Loucy (cell line): Measurements from ENCODE around the gene RAPGEF2.

Source experiments
- CTCF ChIP-seq: fragments of 200-600 bp; sonication (generic); conservative IDR thresholded peaks from 2 replicates; pipeline ENCODE4 v1.5.1; 2014; ENCODE audit warnings: mild to moderate bottlenecking, antibody characterized with exemption, low read length
- EZH2phosphoT487 ChIP-seq: fragments of 200-600 bp; IDR thresholded peaks from 2 replicates; pipeline ENCODE4 v1.6.1; 2018; ENCODE audit warnings: antibody characterized with exemption, mild to moderate bottlenecking, moderate library complexity, borderline replicate concordance

GRCh38 chr4:159201168-159201567 is 98.3 kb downstream of the RAPGEF2 start:
- no peak for TF ChIP-seq CTCF
- no peak for TF ChIP-seq EZH2phosphoT487
